GM12892 (cell line): Measurements from ENCODE around the gene TMEM213.

Experiments
- DNase-seq: peaks from one replicate; pipeline ENCODE4 v3.0.0; 2011; ENCODE audit not compliant: insufficient read length
- FAIRE-seq: peaks from 2 replicates; lab custom pipeline; 2011; peaks lifted over from hg19 to GRCh38; lab: Jason Lieb, UNC
- POLR2A ChIP-seq: IDR thresholded peaks from 2 replicates; pipeline ENCODE4 v1.6.1; 2011; ENCODE audit warnings: low read depth, low read length, control low read depth
- POLR2AphosphoS5 ChIP-seq: IDR thresholded peaks from 2 replicates; pipeline ENCODE4 v1.6.1; 2011; ENCODE audit warnings: low read depth, low read length, control low read depth
- TAF1 ChIP-seq: IDR thresholded peaks from 2 replicates; pipeline ENCODE4 v1.6.1; 2011; ENCODE audit warnings: low read depth, mild to moderate bottlenecking, control low read depth, low read length, borderline replicate concordance

The TMEM213 gene

DNA sequence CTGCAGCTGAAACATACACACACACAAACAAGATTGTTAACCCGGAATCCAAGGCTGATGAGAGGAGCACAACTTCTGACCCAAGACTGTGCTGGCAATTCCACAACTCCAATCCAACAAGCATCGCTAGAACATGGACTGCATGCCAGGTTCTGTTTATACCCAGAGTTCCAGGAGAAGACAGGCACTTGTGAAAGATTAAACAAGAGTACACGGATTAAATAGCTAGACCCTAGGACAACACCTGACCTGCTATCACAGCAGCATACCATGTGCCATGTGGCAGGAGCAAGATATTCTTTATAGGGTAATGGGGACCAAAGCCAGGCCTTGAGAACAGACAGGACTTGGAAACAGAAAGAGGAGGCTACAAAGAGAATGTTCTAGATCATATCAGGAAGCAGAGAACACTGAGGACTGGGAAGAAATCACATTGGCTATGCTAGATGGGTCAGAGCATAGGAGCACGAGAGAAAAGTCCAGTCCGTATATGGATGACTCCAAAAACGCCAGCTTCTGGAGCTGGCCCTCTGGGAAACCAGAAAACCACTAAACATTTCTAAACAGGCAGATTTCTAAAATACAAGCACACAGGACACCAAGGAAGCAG is 83.9 kb downstream of the TMEM213 start:
- TF ChIP-seq POLR2A (no peak), TAF1 (no peak), POLR2AphosphoS5 (no peak)
- DNase-seq (no peak), FAIRE-seq (no peak)

DNA sequence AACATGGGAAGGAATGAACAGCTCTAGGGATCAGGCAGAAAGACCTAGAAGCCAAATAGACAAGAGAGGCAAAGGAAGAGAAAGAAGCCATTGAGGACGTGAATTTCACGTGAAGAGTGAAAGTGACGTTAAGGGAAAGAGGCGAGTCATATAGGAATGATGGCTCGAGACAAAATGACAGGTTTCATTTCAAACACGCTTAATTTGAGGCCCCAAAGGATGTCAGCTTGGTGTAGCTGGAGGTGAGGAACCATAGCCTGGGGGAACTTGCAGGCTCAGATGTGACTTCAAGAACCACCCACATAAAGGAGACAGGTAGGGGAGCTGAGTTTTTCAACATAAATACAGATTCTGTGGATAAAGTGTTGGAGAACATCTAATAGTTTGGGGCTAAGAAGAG is 84.5 kb downstream of the TMEM213 start:
- TF ChIP-seq TAF1 = no peak
- no peak for TF ChIP-seq POLR2AphosphoS5
- no peak for TF ChIP-seq POLR2A
- DNase-seq (no peak), FAIRE-seq (no peak)

DNA sequence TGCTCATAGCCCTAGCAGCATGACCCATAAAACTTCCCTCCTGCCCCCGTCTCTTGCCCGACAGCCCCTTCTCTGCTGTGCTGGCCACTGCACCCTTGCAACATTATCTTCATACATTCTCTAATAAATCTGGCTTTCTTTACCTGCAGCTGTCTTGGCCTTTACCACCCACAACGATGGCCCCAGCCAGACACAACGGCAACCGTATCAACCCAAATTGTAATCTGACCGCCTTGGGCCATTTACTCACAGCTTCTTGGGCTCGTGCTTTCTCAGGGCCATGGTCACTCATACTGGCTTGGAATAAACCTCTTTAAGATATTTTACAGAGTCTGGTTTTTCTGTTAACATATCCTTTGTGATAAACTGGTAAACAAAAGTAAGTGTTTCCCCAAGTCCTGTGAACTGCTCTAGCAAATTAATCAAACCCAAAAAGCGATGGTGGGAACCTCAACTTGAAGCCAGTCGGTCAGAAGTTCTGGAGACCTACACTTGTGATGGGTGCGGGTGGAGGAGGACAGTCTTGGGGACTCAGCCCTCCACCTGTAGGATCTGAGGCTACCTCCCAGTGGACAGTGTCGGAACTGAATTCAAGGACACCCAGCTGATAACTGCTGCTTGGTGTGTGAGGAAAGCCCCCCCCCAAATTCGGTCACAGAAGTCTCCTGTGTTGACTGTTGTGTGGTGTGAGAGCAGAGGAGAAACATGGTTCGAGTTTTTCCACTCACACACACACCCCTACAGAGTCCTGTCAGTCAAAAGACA is 87.8 kb downstream of the TMEM213 start:
- TF ChIP-seq TAF1 (no peak), POLR2A (no peak), POLR2AphosphoS5 (no peak)
- no peak for DNase-seq
- no peak for FAIRE-seq

DNA sequence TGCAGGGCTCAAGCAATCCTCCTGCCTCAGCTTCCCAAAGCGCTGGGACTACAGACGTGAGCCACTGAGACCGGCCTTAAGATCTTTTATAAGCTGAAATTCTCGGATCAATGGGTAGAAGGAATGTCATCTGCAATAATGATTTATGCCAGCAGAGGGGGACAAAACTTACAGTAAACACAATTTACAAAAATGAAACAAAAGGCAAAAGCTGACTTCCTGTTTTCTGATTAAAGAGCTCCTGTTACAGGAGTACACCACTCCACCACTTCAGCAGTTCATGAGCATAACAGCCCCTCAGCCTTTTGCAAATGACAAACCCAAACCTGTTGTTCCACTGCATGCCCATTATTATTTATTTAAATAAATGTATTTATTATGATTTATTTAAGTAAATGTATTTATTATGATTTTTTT is 88.7 kb downstream of the TMEM213 start:
- FAIRE-seq = no peak
- no peak for TF ChIP-seq POLR2A
- TF ChIP-seq POLR2AphosphoS5 = no peak
- TF ChIP-seq TAF1 = no peak
- no peak for DNase-seq

DNA sequence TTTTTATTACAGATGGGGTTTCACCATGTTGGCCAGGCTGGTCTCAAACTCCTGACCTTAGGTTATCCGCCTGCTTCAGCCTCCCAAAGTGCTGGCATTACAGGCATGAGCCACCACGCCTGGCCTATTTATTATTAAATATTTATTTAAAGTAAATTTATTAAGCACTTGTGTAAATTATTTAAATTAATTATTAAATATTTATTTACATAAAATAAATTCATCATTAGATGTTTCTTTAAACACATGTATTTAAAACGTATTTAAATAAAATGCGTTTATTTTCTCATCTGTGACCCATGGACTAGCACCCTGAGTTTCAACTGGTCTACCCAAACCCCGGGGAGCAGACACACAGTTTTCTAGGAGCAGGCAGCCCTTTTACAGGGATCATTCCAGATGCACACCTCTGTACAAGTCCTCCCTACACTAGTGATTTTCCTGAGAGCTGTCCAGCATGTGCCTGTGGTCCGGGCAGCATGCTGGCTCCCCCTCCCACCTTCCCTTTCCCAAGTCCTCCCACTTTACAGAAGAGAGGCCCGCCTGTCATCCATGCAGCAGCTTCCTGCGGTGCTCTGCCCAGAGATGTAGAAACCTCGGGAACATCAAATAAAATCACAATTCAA is 89.4 kb downstream of the TMEM213 start:
- DNase-seq = no peak
- no peak for FAIRE-seq
- TF ChIP-seq TAF1 (no peak), POLR2A (no peak), POLR2AphosphoS5 (no peak)
